Measurements from ENCODE around the gene MANEAL.

Gene MANEAL, protein sequence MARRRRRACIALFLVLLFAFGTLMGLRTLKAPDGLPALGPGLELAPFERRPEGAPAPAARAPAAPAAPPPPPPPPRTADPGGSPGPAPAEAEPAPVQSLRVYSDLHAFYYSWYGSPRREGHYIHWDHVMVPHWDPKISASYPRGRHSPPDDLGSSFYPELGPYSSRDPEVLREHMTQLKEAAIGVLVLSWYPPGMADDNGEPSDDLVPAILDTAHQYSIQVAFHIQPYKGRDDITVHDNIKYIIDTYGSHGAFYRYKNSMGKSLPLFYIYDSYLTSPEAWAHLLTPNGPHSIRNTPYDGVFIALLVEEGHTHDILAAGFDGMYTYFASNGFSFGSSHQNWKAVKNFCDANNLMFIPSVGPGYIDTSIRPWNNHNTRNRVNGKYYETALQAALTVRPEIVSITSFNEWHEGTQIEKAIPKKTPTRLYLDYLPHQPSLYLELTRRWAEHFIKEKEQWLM

GRCh38 chr1:37793773-37794371, at the start of gene MANEAL:
MANEAL (plus strand) TSS chr1:37793847; CDS start chr1:37794183, 336 bp downstream.
- peak; percentile 42 for DNase-seq (ENCODE audit: low read depth)
- TF ChIP-seq CTCF (conservative IDR thresholded peaks at IDR 0.05; ENCODE audit: control insufficient read depth, insufficient read depth, low read depth, low read length), result no peak
- H3K4me3 ChIP-seq (ENCODE audit: control insufficient read depth, low read depth, low read length), result peak within 1 kb of the TSS; percentile 10

DNA sequence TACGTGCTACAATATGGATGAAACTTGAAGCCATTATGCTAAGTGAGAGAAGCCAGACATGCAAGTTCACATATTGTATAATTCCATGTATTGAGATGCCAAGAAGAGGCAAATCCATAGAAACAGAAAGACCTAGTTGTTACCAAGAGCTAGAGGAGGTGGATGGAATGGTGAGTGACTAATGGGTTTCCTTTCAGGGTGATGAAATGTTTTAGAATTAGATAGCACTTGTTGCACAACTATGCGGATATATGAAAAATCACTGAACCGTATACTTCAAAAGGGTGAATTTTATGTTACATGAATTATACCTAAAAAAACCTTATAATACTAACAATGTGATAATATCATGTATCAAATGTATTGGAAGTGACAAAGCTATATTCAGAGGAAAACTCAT, 46.8 kb upstream of the MANEAL start:
- no peak overlapping the region for H3K4me3 ChIP-seq (ENCODE audit: control insufficient read depth, low read depth, low read length)
- no peak for TF ChIP-seq CTCF (conservative IDR thresholded peaks at IDR 0.05; ENCODE audit: control insufficient read depth, insufficient read depth, low read depth, low read length)
- DNase-seq (ENCODE audit: low read depth), result no peak

GRCh38 chr1:37748565-37748964, 45.1 kb upstream of the MANEAL start:
- no peak for DNase-seq (ENCODE audit: low read depth)
- no peak overlapping the region for H3K4me3 ChIP-seq (ENCODE audit: control insufficient read depth, low read depth, low read length)
- no peak for TF ChIP-seq CTCF (conservative IDR thresholded peaks at IDR 0.05; ENCODE audit: control insufficient read depth, insufficient read depth, low read depth, low read length)

DNA sequence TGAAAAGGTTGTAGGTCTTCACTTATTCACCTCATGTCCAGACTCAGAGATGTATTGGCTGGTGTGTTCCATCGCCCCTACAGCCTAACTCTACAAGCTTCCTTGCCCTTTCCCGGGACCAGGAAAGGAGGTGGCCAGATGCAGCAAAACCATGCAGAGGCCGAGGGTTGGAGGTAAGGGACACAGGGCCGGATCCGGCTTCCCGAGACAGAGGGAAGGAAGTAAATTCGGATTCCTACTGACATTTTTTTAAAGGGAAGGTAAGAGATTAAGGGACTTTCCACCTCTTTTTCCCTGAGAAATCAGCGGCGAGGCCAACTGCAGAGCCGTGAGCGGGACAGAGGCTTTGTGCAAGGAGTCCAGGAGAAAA, 41.4 kb upstream of the MANEAL start:
- no peak for TF ChIP-seq CTCF (conservative IDR thresholded peaks at IDR 0.05; ENCODE audit: control insufficient read depth, insufficient read depth, low read depth, low read length)
- DNase-seq (ENCODE audit: low read depth), result no peak
- no peak overlapping the region for H3K4me3 ChIP-seq (ENCODE audit: control insufficient read depth, low read depth, low read length)

DNA sequence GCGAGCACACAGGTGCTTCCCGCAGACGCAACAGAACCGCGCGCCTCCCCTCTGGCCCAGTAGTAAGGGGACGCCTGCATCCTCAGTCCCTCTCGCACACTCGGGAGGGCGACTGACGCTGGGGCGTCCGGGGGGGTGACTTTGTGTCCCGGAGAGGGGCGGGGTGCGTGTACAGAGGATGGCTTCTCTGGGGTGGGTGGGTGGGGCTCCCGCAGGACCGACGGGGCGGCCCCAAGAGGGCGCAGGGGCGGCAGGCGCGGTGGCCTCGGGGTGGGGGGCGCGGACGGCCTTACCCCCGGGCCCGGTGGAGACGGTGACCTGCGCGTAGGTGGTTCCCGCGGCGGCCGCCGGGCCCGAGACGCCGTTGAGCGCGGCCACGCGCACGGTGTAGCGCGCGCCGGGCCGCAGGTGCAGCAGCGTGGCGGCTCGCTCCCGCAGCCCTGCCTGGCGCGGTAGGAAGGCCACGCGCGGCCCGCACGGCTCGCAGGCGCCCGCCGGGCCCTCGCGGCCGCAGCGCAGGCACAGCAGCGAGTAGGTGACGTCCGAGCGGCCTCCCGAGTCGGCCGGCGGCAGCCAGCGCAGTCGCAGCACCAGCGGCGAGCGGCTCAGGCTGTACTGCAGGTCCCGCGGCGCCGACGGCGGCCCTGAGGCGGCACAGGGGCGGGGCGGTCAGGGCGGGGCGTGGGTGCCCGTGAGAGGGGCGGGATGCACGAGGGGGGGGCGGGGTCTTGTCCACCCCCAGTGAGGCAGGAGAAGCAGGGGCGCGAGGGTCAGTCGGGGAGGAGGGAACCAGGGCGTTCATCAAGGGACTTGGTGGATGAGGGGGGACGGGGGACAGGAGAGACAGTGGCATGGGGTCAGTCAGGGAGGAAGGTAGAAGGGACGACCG, 40.8 kb upstream of the MANEAL start:
- no peak for TF ChIP-seq CTCF (conservative IDR thresholded peaks at IDR 0.05; ENCODE audit: control insufficient read depth, insufficient read depth, low read depth, low read length)
- no peak for DNase-seq (ENCODE audit: low read depth)
- no peak overlapping the region for H3K4me3 ChIP-seq (ENCODE audit: control insufficient read depth, low read depth, low read length)

- no peak overlapping the region for H3K4me3 ChIP-seq (ENCODE audit: control insufficient read depth, low read depth, low read length)
- TF ChIP-seq CTCF (conservative IDR thresholded peaks at IDR 0.05; ENCODE audit: control insufficient read depth, insufficient read depth, low read depth, low read length), result no peak
- DNase-seq (ENCODE audit: low read depth), result no peak
Observed at GRCh38 chr1:37753473-37754321, 40.0 kb upstream of the MANEAL start.

Measured in fibroblast of mammary gland (primary cell).